SU-DHL-6 (cell line): Measurements from ENCODE around the gene TNPO1.

Experiments
- H2AFZ ChIP-seq: fragments of 200-600 bp; sonication (generic); 2 replicates; pipeline ENCODE4 v1.6.1; 2014; ENCODE audit warnings: low read depth, mild to moderate bottlenecking, moderate library complexity, mixed read lengths, antibody characterized with exemption, low read length; ENCODE audit not compliant: severe bottlenecking
- H3F3A ChIP-seq: fragments of 200-600 bp; shearing (Covaris generic); 2 replicates; pipeline ENCODE4 v1.6.0; 2016; ENCODE audit warnings: antibody characterized with exemption, mild to moderate bottlenecking; ENCODE audit not compliant: insufficient read depth
- H3K27ac ChIP-seq: fragments of 200-600 bp; sonication (generic); 2 replicates; pipeline ENCODE4 v1.5.1; 2016; ENCODE audit warnings: low read depth, mild to moderate bottlenecking, low read length, moderate library complexity, mixed read lengths
- H3K27me3 ChIP-seq: fragments of 200-600 bp; sonication (generic), shearing (Covaris generic); 2 replicates; pipeline ENCODE4 v1.6.0; 2014; ENCODE audit warnings: mild to moderate bottlenecking, low read length
- H3K36me3 ChIP-seq: fragments of 200-600 bp; sonication (generic); 2 replicates; pipeline ENCODE4 v1.6.1; 2014; ENCODE audit warnings: mild to moderate bottlenecking, low read length, mixed read lengths
- H3K4me2 ChIP-seq: fragments of 300-600, 200-600 bp; shearing (Covaris generic), sonication (generic); 2 replicates; pipeline ENCODE4 v1.6.0; 2014; ENCODE audit warnings: low read length, low read depth, mild to moderate bottlenecking; ENCODE audit not compliant: poor library complexity, severe bottlenecking
- H3K4me3 ChIP-seq: fragments of 200-600 bp; sonication (generic); 2 replicates; pipeline ENCODE4 v1.5.1; 2014; ENCODE audit warnings: antibody characterized with exemption, low read length, mild to moderate bottlenecking, mixed read lengths; ENCODE audit not compliant: insufficient read depth, poor library complexity, severe bottlenecking
- H3K79me2 ChIP-seq: fragments of 200-600 bp; sonication (generic); 2 replicates; pipeline ENCODE4 v1.6.1; 2014; ENCODE audit warnings: mild to moderate bottlenecking, low read length, moderate library complexity; ENCODE audit not compliant: insufficient read depth
- H3K9ac ChIP-seq: fragments of 200-600 bp; sonication (generic); 2 replicates; pipeline ENCODE4 v1.7.0; 2014; ENCODE audit warnings: mild to moderate bottlenecking, low read length
- H3K9me2 ChIP-seq: fragments of 200-600 bp; sonication (generic); replicated peaks from 2 replicates; pipeline ENCODE4 v1.6.1; 2014; ENCODE audit warnings: low read length; ENCODE audit not compliant: insufficient read depth
- H3K9me3 ChIP-seq: fragments of 200-600 bp; sonication (generic); 2 replicates; pipeline ENCODE4 v1.6.1; 2014; ENCODE audit warnings: low read length, mixed read lengths; ENCODE audit not compliant: insufficient read depth
- H4K20me1 ChIP-seq: fragments of 200-600 bp; sonication (generic); 2 replicates; pipeline ENCODE4 v1.6.1; 2014; ENCODE audit warnings: low read depth, mild to moderate bottlenecking, antibody characterized with exemption, low read length, moderate library complexity, mixed read lengths
- CTCF ChIP-seq: fragments of 200-600 bp; sonication (generic); IDR thresholded peaks from one replicate; pipeline ENCODE4 v1.5.1; 2017; ENCODE audit warnings: antibody characterized with exemption, mild to moderate bottlenecking, low read length, moderate library complexity; ENCODE audit not compliant: insufficient read depth, poor library complexity, severe bottlenecking
- EZH2phosphoT487 ChIP-seq: fragments of 200-600 bp; sonication (generic), shearing (Covaris generic); conservative IDR thresholded peaks from 2 replicates; pipeline ENCODE4 v1.6.1; 2018; ENCODE audit warnings: mild to moderate bottlenecking, antibody characterized with exemption, low read length, moderate library complexity, mixed read lengths

TNPO1 gene

GRCh38 chr5:72776684-72777083, 39.8 kb upstream of the TNPO1 start:
- Histone ChIP-seq H3K9me2 (no peaks in the 10 kb centered on the region; the same call in 1 of the 2 replicates), H4K20me1 (no peaks in the 10 kb centered on the region), H3K27ac (no peak overlapping the region), H3K27me3 (no peaks in the 10 kb centered on the region), H3K9ac (no peak overlapping the region), H3K4me3 (no peak overlapping the region), H3K36me3 (no peaks in the 10 kb centered on the region; the same call in 1 of the 2 replicates), H2AFZ (no peak overlapping the region), H3K79me2 (no peaks in the 10 kb centered on the region), H3K4me2 (no peak overlapping the region), H3F3A (no peaks in the 10 kb centered on the region), H3K9me3 (peaks cover 4% of the 10 kb centered on the region; the same call in 1 of the 2 replicates)
- TF ChIP-seq EZH2phosphoT487, result no peak
- no peak for TF ChIP-seq CTCF

- Histone ChIP-seq H3K9me2 (no peaks in the 10 kb centered on the region; the same call in 1 of the 2 replicates), H3K79me2 (no peaks in the 10 kb centered on the region), H3K9ac (no peak overlapping the region), H3K9me3 (peaks cover 4% of the 10 kb centered on the region; the same call in 1 of the 2 replicates), H2AFZ (no peak overlapping the region), H3K4me2 (no peak overlapping the region), H3K27ac (no peak overlapping the region), H3K36me3 (no peaks in the 10 kb centered on the region; the same call in 1 of the 2 replicates), H4K20me1 (no peaks in the 10 kb centered on the region), H3F3A (no peaks in the 10 kb centered on the region), H3K27me3 (no peaks in the 10 kb centered on the region), H3K4me3 (no peak overlapping the region)
- TF ChIP-seq CTCF (no peak), EZH2phosphoT487 (no peak)
These were observed 36.9 kb upstream of the TNPO1 start for GRCh38 chr5:72779520-72779919.

- no peaks in the 10 kb centered on the region for H3F3A ChIP-seq
- no peak overlapping the region for H3K27ac ChIP-seq
- TF ChIP-seq CTCF (no peak), EZH2phosphoT487 (no peak)
- no peak overlapping the region for H2AFZ ChIP-seq
- no peak overlapping the region for H3K4me3 ChIP-seq
- H3K36me3 ChIP-seq, result no peaks in the 10 kb centered on the region
- H3K4me2 ChIP-seq, result no peak overlapping the region
- no peaks in the 10 kb centered on the region for H4K20me1 ChIP-seq
- H3K79me2 ChIP-seq, result no peaks in the 10 kb centered on the region
- no peak overlapping the region for H3K9ac ChIP-seq
- H3K9me2 ChIP-seq, result no peaks in the 10 kb centered on the region
- H3K27me3 ChIP-seq, result no peaks in the 10 kb centered on the region
- peaks cover 4% of the 10 kb centered on the region; the same call in 1 of the 2 replicates for H3K9me3 ChIP-seq
These were observed 33.1 kb upstream of the TNPO1 start for GRCh38 chr5:72783354-72783753.
